GM21717 (cell line): Measurements from ENCODE around the gene CENPB.

ENCODE experiments used
- ATAC-seq: cut with Tn5 transposase; IDR thresholded peaks from one replicate; pipeline ENCODE4 v1.9.1; 2021; ENCODE audit warnings: mild to moderate bottlenecking, moderate library complexity; ENCODE audit not compliant: unreplicated experiment

Gene CENPB

DNA sequence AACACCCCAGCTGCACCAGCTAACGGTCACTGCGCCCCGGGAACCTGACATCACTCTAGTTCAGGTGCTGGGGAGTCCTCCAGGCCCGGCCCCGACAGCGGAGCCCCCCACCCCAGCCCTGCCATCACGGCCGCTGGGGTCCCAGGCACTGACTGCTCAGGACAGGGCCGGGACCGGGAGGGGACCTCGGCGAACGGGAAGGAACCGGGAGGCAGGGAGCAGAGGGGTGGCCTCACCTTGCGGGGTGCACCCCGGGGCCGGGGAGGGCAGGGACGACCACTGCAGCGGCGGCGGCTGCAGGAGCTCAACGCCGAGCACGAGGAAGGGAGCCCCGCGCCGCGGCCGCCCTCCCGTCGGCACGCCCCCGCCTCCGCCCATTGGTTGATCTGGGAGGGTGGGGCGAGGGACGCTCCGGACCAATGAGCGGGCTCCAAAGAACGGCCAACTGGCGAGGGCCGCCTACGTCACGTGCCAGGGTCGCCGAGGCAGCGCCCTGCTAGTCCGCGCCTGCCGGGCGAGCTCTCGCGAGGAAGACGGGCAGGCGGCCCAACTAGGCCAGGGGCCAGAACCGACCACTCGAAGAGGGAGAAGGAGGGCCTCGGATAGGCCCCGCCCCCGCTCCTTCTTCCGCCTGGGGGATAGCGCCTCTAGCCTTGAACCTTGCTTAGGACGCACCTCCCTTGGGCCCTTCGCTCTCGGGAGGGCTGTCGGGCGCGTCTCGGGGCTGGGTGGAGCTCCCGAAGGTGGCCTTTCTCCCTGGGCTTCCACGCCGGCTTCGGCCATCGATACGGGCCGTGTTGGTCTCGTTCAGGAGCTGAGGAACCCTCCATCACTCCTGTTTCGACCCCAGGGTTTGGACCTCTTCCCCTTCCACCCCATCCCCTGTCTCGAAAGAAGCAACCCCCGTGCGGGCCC is 18.9 kb downstream of the CENPB start, which contains the start of gene ADISSP:
Gene ADISSP (minus strand): TSS at position 327 of the 915 bp plus-strand sequence. CDS start 7,653 bp downstream, outside the sequence.
- peak; percentile 90 for ATAC-seq

DNA sequence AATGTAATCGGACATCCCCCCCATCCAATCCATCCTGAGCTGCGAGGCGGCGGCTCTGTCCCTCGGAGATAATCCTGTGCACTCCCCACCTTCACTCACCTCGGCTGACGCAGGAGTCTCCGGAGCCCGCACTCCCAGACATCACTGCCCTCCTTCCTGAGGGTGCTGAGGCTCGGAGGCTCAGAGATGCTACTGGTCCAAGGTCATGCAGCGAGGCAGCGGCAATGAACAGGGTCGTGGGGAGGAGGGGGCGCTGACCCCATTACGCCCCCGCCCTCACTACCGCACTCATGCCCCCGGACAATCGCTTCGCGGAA is 19.5 kb downstream of the CENPB start:
- ATAC-seq = no peak

DNA sequence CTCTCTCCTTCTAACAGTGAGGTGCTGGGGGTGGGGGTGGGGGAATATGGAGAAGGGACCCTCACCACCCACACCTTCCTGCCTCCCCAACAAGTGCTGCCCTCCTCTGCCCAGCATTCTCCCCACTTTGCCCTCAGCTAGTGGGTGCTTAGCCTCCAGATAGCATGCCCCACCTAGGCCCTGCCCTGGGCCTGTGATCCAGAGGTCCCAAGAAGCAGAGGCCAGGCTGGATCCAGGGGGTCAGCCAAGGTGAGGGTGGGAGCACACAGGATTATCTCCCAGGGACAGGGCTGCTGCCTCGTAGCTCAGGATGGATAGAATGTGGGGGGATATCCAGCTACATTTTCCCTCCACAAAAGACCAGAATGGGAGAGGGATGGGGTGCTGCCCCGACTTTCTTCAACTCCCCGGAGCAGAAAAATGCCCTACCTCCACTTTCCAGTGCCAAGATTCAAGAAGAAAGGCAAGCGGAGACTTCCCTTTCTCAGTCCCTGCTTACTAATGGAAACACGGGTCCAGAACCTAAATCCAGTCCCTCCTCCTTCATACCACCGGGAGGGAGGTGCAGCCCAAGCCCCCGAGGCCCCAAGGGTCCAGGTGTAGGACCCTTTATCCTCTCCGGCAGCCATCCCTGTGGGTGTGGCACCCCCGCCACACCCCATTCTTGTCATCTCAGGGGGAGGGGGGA is 20.0 kb downstream of the CENPB start:
- no peak for ATAC-seq

DNA sequence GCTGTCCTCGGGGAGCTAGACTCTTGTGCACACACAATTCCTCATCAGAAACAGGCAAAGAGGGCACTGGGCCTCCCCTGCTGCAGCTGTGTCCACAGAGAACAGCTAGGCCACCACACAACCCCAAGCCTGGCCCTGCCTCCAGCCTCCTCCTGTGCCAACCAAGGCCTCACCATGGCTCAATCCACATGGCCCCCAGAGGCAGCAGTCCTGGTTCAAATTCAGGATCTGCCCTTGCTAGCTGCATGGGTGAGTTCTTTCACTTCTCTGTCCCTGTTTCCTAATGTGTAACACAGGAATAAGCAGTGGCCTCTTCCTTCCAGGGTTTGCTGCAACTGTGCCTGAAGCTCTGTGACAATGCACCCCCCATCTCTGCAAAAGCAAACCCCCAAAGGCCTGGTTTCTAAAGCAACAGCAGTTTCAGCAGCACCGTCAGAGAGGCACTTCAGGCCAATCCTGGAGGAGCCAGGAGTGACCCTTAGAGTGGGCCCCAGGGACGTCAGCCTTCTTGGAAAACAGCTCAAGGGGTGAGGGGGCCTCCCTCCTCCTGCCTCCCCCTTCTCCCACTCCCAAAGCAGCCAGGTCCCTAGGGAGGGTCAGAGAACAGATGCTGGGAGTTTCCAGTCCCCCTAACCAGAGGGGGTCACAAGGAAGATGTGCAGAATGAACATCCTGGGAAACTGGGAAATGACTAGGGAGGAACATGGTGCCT is 21.2 kb downstream of the CENPB start:
- ATAC-seq = no peak

DNA sequence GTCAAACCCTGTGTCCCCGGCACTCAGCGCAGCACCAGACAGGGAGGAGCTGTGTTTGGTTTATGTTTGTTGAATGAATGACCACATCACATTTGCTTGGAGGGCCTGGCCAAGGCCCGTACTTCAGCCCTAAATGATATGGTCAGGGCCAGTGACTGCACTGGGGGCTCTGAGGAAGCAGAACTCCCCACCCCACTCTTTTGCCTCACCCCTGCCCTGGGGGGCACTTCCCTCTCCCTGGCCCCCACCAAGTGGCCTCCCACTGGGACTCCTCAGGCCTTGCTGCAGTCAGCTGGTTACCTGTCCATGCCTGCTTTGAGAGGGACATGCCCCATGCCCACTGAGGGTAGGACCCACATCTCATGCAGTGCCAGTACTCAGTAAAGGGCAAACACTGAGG is 21.9 kb downstream of the CENPB start:
- ATAC-seq = no peak

DNA sequence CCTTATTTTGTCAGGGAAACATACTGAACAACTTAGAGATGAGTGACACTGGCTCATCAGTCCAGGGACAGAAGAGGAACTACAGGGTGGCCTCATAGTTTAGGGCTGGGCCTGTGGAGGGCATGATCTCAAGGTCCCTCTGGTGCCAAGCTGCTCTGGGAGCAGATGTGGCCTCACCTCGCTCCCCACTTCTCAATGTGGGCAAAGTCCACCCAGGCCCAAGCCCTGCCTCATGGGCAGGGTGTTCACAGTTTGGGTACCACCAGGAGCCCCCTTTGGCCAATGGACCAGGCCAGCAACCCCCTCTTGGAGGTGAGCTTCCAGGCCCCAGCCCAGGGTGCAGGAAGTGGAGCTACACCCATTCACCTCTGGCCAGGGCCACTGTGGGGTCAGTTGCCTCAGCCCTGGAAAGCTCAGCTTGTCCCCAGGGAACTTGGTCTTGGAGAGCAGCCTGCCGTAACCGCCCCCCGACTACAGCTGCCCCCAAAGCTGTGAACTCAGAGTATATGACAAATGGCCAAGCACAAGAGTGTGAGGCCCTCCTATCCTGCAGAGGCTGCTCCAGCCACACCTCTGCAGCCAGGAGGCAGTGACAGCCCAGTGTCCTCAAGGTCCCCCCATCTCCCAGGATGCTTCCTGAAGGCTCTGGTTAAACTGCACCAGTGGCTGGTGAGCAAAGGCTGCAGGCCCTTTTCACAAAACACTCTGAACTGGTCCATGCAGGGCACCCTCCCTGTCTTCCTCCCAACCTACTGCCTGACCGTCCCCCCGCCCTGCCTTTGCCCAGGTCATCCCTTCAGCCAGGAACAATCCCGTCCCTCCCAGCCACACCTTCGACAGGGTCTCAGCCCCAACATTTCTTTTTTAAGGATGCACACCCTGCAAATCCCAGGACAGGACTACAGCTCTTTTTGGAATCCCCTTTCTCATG is 22.6 kb downstream of the CENPB start:
- ATAC-seq = no peak

DNA sequence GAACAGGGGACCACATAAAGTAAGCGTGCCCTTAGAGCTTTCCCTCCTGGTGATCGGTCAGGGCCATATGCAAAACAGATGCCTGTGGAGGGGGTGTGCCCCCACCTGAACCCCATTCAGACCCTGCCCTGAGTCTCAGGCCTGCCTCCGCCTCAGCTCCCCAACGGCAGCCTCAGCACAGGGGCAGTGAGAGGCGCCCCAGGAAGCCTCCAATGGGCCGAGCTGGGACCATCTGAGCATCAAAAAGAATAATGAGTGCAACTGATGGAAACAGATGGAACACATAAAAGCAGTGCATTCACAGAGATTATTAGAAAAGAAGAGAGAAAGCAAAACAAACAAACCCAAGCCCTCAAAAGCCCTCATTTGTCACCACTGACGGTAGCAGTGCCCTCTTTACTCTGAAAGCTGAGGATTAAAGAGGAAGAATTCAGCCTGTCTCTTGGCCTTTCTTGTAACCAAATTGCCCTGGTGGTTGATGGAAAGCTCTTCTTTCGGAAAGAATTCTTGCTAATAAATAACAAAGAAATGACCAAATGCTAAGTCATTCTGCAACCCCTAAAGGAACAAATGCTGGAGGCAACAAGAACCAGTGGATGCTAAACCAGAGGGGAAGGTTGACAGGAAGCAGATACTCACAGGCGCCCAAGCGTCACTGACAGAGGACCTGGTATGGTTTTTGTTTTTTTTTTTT is 25.7 kb downstream of the CENPB start:
- no peak for ATAC-seq

DNA sequence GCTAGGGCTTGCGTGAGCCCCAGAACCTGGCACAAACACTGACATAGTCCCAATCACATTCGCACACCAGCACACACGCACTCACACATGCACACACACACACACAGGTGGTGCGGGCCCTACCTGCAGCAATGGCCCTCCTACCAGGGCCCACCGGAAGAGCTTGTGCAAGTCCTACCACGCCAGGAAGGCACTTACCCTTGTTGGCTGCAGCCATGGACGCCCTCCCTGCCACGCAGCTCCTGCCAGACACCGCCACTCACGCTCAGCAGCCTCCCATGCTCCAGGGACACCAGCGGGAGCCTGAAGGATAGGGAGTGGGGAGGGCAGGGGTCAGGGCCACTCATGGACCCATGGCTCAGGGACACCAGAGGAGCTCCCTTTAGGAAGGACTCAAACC is 26.7 kb downstream of the CENPB start:
- no peak for ATAC-seq

DNA sequence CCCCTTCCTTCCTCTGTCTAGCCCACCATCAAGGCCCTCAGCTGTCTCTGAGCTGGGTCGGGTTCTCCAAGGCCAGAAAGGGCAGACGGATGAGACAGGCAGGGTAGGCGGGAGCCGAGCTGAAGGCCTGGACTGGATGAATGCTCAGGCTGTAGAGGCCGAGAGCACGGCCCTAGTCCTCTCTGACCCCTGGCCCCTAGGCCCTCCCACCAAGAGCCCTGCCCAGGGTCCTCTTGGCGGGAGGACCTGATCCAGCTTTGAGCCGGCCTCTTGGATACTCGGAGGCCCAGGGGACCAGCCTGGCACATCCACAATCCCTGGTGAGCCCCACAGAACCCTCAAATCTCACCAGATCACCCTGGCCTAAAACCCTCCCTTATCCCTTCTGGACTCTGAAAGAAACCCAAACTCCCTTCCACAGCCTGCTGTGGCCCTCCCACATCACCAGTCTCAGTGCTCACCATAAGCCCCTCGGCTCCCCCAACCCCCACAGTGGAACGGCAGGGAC is 27.2 kb downstream of the CENPB start:
- no peak for ATAC-seq

DNA sequence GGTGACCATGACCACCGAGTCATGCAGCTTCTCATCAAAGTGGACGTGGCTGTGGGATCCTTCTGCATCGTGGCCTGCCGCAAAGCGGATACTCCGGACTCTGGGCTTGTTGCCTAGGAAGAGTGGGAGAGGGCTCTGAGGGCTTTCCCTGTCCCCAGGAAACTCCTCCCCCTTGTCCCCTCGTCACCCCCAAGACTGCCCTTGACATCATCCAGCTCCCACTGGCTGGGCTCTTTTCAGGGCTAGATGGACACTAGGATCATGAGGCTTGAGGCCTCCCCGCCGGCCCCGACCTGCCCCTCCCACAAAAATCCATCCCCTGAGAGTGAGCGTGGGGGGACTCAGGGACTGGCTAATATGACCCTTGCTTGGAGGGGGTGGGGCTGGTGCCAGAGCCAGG is 28.0 kb downstream of the CENPB start:
- no peak for ATAC-seq

DNA sequence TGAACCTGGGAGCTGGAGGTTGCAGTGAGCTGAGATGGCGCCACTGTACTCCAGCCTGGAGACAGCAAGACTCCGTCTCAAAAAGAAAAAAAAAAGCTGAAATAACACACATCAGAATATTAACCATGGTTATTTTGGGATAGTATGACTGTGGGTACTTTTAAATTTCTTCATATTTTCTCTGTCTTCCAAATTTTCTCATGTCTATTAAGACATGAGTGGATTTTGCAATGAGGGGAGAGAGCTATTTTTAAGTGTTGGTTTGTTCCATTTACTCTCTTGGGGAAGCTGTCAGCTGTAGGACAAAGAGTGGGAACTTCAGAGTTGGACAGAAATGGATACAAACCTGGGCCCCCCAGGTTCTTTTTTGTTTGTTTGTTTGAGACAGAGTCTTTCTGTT is 29.3 kb downstream of the CENPB start:
- no peak for ATAC-seq

DNA sequence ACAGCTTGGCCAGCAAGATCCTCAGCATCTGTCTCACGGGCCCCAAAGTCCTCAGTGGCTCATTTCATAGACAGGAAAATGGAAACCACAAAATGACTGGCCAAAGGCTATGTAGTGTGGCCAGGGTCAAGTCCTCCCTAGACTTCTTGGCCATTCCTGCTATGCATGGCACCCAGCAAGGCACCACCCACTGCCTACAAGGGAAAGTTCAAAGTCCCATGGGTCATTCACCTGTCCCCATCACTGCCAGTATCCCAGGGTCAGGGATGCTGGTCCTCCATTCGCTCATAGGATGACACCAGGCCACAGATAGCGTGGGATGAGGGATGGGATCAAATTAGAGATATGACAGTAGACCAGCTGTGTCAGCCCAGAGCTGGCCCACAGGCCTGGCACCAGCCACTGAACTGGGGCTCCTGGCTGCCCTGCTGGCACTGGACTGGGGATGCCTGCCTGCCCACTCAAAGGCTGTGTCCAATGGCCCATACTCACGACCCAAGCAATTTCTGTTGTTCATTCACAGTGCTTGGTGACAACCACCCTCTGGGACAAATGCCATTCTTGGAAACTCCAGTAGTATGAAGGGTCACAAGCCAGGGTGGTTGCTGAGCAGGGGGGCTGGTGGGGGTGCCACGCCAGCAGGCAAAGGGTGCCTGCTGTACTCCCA is 30.6 kb downstream of the CENPB start:
- ATAC-seq = no peak

DNA sequence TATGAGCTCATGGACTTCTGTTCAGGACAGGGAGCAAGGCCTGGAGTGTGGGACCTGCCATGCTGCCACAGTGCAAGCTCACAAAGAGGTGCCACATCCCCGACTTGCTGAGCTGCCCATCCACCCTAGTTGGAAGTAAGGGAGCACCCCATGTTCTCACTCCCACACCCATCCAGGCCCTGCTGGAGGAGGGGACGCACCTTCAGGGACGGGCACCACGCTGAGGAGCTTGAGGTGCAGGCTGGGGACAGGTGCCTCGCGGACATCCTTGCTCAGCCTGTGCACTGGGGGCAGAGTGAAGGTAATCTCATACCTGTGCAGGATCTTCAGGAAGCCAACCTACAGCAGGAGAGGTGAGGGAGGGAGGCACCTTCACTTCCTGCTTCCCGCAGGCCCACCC is 31.3 kb downstream of the CENPB start:
- no peak for ATAC-seq

DNA sequence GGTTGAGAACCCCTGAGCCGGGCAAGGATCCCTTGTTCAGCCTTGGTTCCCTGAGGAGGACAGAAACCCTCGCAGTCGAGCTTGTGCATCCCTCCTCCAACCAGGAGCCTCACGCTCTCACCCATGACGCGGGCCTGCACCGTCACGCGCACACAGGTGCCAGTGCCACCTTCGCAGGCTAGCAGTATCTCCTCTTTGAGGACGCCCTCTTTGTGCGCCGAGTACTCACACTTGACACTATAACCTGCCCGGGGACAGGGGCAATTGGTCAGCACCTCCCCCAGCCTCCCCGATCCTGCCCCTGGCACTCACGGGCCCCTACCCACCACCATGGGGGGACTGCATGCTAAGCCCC is 32.3 kb downstream of the CENPB start:
- ATAC-seq = no peak

DNA sequence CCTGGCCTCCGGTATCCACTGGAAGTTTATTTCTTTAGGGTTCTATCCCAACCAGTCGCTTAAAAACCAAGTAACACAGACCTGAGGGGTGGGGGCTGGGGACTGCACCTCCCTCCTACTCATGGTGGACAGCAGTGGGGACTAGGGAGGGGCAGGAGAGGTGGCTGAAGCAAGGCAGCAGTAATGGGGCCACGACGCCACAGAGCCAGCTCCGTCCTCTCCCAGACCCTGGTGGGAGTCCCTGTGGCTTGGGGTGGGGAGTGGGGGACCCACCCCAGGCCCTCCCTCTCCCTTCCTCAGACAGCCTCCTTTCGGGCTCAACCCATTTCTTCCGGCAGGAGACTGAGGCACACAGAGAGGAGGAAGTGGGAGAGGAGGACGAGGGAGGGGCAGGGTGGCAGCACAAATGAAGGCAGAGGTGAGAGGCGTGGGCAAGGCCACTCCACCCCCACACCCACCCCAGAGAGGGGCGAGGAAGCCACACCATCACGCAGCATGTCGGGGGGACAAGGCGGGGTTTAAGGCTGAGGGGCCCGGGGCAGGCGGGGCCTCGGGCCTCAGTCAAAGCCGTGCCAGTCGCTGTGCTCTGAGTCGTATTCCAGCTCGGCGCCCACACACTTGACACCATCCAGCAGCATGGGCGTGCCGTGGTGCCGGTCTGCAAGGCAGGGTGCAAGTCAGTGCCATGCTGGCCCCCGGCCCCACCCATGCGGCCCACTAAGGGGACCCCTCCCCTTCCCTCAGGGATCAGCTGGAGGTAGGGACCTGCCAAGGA is 32.9 kb downstream of the CENPB start:
- no peak for ATAC-seq

DNA sequence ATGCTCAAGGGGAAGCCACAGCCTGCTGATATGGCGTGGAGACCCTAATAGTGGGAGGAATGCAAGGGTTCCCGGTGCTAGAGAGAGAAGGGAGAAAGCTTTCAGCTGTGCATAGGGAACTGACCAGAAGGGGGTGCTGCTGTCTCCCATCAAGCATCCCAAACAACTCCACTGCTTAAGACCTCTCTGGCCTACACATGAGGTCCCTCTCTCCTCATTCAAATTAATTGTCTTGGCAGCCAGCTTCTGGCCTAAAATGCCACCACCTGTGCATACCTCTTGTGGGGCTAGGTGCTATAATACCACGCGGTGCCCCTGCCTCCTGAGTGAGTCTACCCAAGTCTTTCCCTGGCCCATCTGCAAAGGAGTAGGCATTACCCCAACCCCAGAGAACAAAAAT is 33.4 kb downstream of the CENPB start:
- no peak for ATAC-seq

DNA sequence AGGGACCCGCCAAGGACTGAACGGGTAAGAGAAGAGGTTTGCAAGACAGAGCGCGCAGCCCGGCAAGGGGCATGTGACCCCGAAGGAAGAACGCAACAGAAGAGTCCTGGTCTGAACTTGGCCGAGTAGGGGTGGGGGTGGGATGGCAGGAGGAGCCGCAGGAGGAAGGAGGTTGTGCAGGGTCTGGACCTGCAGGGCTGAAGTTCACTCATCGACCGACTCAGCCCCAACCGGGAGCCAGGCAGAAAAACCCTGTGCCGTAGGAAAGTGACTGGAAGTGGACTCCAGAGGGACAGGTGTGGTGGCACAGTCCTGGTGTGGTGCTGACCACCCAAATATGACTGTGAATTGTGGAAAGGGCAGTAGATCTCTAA is 34.2 kb downstream of the CENPB start:
- no peak for ATAC-seq

DNA sequence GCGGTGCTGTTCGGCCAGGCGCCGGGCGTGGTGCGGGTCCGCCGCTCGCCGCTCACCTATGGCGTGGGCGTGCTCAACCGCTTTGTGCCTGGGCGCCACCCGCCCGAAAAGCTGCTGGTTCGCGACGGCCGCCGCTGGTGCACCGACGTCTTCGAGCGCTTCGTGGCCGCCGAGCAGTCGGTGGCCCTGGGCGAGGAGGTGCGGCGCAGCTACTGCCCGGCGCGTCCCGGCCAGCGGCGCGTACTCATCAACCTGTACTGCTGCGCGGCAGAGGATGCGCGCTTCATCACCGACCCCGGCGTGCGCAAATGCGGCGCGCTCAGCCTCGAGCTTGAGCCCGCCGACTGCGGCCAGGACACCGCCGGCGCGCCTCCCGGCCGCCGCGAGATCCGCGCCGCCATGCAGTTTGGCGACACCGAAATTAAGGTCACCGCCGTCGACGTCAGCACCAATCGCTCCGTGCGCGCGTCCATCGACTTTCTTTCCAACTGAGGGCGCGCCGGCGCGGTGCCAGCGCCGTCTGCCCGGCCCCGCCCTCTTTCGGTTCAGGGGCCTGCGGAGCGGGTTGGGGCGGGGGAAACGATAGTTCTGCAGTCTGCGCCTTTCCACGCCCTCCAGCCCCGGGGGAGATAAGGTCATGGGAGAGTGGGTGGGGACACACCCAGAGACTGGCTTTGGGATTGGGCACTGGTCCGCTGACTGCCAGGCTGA is 34.7 kb downstream of the CENPB start:
- ATAC-seq = no peak
